Ectodermal cell (in vitro differentiated cells): ENCODE data around the gene FCGR3B.
"Not testable (repeated sequence)": the region's sequence is repeated elsewhere in the genome, so short reads cannot be mapped to it uniquely, and the experiment has no call there.

Source experiments
- H3K27ac ChIP-seq: 2 replicates; pipeline ENCODE4 v1.7.0; 2013; ENCODE audit warnings: mild to moderate bottlenecking, low read depth, low read length; ENCODE audit not compliant: insufficient read depth, poor library complexity, severe bottlenecking
- H3K27me3 ChIP-seq: 2 replicates; pipeline ENCODE4 v1.7.0; 2013; ENCODE audit warnings: mild to moderate bottlenecking, low read length; ENCODE audit not compliant: insufficient read depth, control insufficient read depth, poor library complexity, severe bottlenecking
- H3K36me3 ChIP-seq: one replicate; pipeline ENCODE4 v1.7.0; 2013; ENCODE audit warnings: low read length; ENCODE audit not compliant: control insufficient read depth, insufficient read depth
- H3K4me1 ChIP-seq: one replicate; pipeline ENCODE4 v1.7.0; 2013; ENCODE audit warnings: low read length; ENCODE audit not compliant: control insufficient read depth, insufficient read depth
- H3K4me3 ChIP-seq: 2 replicates; pipeline ENCODE4 v1.7.0; 2013; ENCODE audit warnings: low read depth, low read length, control low read depth; ENCODE audit not compliant: insufficient read depth
- H3K9me3 ChIP-seq: 2 replicates; pipeline ENCODE4 v1.7.0; 2013; ENCODE audit warnings: mild to moderate bottlenecking, low read length, moderate library complexity; ENCODE audit not compliant: control insufficient read depth
- WGBS, 2 experiments: methylation state at CpG; one replicate each; pipeline ENCODE4 v1.1.7; 2013; ENCODE audit warnings: missing lambda C conversion rate in 2 of 2; 5-methylcytosine and 5-hydroxymethylcytosine counted together

FCGR3B gene

DNA sequence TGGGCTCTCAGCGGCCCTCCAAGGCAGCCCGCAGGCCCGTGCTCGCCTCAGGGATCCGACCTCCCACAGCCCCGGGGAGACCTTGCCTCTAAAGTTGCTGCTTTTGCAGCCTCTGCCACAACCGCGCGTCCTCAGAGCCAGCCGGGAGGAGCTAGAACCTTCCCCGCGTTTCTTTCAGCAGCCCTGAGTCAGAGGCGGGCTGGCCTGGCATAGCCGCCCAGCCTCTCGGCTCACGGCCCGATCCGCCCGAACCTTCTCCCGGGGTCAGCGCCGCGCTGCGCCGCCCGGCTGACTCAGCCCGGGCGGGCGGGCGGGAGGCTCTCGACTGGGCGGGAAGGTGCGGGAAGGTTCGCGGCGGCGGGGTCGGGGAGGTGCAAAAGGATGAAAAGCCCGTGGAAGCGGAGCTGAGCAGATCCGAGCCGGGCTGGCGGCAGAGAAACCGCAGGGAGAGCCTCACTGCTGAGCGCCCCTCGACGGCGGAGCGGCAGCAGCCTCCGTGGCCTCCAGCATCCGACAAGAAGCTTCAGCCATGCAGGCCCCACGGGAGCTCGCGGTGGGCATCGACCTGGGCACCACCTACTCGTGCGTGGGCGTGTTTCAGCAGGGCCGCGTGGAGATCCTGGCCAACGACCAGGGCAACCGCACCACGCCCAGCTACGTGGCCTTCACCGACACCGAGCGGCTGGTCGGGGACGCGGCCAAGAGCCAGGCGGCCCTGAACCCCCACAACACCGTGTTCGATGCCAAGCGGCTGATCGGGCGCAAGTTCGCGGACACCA is 25.0 kb downstream of the FCGR3B start:
- H3K27me3 ChIP-seq, H3K4me3 ChIP-seq, H3K9me3 ChIP-seq, H3K36me3 ChIP-seq, H3K4me1 ChIP-seq, H3K27ac ChIP-seq: not testable (repeated sequence)
- 65 to 74% methylated on average over 49 of the region's 78 CpGs for WGBS, 2 experiments

DNA sequence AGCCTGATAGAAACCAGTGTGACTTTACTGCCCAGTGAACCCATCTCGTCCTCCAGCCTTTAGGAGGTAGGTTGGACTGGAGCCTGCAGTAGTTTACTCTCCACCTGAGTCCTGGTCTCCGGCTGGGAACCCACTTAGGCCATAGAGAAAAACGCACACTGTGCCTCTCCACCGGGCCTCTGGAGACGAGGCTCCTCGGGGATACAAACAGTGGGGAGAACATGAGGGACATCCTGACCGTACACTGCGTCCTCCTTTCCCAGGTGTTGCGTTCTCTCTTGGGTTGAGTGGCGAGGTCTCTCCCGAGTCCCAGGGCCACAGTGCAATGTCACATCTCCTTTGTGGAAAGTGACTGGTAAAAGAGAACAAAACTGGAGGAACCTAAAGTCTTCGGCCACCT is 26.0 kb downstream of the FCGR3B start:
- not testable (repeated sequence) for H3K27me3 ChIP-seq, H3K36me3 ChIP-seq, H3K4me1 ChIP-seq, H3K4me3 ChIP-seq, H3K9me3 ChIP-seq, H3K27ac ChIP-seq
- 95 to 96% methylated on average over 12 of the region's 12 CpGs for WGBS, 2 experiments

DNA sequence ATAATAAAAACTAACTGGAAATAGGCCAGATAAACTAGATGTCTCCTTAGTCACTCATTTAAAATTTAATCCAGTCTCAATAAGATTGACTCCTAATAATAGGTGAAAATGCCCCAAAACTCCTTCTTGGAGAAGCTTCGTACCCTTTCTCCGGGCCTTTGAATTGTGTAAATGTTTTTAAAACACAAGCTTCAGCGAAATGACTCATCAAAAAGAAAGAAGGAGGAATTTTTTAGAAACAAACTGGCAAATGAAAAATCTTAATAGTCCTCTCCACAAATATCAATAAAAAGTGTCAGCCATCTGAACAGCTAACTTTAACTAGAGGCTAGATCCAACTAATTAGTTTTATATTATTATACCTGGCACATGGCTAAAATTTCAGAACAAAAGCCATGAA is 33.9 kb downstream of the FCGR3B start:
- H3K9me3 ChIP-seq, H3K4me3 ChIP-seq, H3K27ac ChIP-seq, H3K27me3 ChIP-seq, H3K4me1 ChIP-seq, H3K36me3 ChIP-seq: not testable (repeated sequence)
- 94 to 98% methylated on average over 2 to 3 of the region's 3 CpGs for WGBS, 2 experiments

DNA sequence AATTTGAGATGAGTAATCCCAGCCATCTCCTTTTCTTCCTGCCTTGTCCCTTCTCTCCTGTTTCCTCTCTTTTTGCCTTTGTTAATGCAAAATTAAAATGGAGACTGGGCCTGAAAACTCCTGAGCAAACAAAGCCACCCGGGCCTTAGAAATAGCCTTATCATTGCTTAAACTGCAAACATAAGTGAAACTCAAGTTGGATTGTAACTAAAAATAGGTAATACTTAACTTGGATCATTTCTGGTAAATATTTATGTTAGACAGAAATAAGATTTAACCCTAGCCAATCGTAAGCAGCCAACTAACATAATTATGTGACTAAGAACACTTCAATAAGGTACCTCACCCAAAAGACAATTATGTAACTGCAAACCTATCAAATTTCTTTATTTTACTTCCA is 35.4 kb downstream of the FCGR3B start:
- not testable (repeated sequence) for H3K4me3 ChIP-seq, H3K4me1 ChIP-seq, H3K36me3 ChIP-seq, H3K27me3 ChIP-seq, H3K9me3 ChIP-seq, H3K27ac ChIP-seq
- WGBS, 2 experiments, result no CpG with 5 or more reads among the region's 2 CpGs

DNA sequence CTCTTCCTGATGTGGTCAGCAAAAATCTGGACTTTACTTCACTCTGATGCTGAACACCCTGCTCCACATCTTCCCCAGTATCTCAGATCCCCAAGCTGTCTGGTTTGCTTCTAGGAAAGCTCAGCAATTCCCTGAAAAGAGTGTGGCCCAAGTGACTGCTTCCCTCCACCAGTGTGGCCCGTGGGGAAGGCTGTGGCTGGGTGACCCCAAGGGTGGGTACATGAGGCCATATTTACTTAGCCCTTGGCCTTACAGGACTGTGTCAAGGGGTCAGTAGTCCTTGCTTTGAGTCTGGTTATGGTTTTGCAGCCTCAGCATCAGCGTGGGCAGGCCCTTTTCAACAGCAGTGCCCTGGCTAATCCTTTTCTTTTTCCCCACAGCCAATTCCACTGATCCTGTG is 35.8 kb downstream of the FCGR3B start:
- not testable (repeated sequence) for H3K9me3 ChIP-seq, H3K36me3 ChIP-seq, H3K4me3 ChIP-seq, H3K4me1 ChIP-seq, H3K27me3 ChIP-seq, H3K27ac ChIP-seq
- WGBS, 2 experiments, result 48 to 74% methylated on average over 2 of the region's 2 CpGs

DNA sequence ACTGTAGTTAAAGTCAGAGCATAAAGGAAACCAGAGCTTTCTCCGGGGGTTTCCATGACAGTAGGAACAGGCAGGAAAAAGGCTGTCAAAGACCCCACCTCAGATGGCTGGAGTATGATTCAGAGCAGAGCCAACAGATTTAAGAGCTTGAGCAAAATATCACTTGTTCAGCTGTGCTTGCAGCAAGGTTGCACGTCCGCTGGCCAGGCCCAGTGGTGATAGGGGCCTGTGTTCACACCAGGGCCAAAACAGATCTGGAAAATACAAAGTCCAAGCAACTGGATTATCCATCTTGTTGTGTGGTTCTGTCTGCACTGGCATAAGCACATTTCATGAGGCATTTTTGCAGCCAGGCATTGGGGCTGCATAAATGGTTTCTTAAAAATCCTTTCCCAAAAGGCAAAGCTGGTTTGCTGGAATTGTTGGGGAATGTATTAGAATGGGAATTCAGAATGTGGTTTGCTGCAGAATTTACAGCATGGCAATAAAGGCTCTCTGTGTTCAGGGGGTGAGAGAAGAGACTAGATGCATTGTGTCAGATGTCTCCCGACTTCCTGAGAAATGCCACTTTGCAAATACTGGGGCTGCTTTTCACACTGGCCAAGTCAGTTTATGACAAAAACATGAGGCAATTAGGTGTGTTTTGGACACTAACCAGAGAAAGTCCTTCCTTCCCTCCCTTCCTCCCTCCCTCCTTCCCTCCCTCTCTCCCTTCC is 36.5 kb downstream of the FCGR3B start:
- not testable (repeated sequence) for H3K4me1 ChIP-seq, H3K4me3 ChIP-seq, H3K27me3 ChIP-seq, H3K36me3 ChIP-seq, H3K9me3 ChIP-seq, H3K27ac ChIP-seq
- WGBS, 2 experiments, result 56 to 62% methylated on average over 4 of the region's 4 CpGs

DNA sequence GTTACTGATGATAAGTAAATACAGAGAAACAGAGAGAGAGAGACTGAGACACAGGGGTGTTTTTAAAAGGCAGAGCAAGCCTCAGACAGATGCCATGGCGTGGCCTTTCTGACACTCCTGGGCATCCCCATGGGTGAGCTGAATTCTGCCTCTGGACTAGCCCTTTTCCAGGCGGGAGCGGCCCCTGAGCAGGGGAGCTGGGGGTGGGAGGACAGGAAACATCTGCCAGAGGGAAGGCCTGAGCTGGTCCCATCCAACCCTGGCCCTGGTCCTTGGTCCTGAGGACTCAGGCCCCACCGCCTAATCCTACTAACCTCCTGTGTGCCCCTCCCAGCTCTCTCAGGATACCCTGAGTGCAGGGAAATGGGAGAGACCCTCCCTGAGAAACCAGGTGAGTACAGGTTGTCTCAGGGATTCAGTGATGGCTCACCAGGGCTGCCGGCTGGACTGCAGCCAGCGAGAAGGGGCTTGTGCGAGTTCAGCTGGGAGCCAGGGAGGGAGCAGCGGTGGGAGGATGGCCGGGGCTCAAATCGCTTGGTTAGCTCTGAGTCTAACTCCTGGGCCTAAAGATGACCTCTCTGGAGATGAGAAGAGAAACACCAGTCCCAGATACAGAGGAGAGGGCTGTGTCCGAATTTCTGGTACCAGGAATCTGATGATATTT is 37.8 kb downstream of the FCGR3B start:
- WGBS, 2 experiments, result 90 to 92% methylated on average over 11 of the region's 11 CpGs
- H3K36me3 ChIP-seq, H3K9me3 ChIP-seq, H3K4me3 ChIP-seq, H3K27ac ChIP-seq, H3K4me1 ChIP-seq, H3K27me3 ChIP-seq: not testable (repeated sequence)

DNA sequence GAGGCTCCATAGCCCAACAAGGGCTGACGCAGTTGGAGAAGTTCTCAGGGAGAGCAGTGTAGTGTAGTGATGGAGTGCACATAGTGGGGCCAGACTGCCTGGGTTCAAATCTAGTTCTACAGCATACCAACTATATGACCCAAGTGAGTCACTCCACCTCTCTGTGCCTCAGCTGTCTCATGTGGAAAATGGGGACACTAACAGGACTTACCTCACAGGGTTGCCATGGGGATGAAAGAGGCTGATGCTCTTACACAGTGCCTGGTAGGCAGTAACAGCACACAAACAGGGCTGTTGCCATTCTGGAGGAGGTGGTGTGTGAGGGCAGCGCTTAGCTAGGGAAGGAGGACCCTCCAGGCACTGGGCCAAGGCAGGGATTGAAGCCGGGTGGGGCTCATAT is 38.4 kb downstream of the FCGR3B start:
- not testable (repeated sequence) for H3K27ac ChIP-seq, H3K36me3 ChIP-seq, H3K9me3 ChIP-seq, H3K4me3 ChIP-seq, H3K27me3 ChIP-seq, H3K4me1 ChIP-seq
- 95% methylated on average over 2 of the region's 3 CpGs; no CpG with 5 or more reads in 1 of the 2 experiments for WGBS, 2 experiments

DNA sequence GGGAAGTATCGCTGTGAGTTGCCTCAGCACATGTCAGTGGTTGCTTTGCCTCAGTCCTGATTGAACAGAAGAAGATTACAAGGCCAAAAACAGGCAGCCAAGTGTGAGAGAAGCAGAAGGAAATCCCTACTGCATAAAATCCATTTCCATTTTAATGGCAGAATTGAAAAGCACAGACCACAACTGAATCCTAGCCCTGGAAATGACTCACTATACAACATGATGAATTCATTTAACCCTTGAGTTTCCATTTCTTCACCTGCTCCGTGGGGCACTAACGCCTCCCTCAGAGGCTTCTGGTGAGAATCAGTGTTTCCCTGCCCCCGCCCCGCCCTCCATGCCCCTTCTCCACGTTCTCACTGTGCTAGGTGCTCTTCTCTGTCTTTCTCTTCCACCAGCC is 41.1 kb downstream of the FCGR3B start:
- not testable (repeated sequence) for H3K36me3 ChIP-seq, H3K4me1 ChIP-seq, H3K27ac ChIP-seq, H3K4me3 ChIP-seq, H3K9me3 ChIP-seq, H3K27me3 ChIP-seq
- 65 to 84% methylated on average over 1 of the region's 6 CpGs for WGBS, 2 experiments

DNA sequence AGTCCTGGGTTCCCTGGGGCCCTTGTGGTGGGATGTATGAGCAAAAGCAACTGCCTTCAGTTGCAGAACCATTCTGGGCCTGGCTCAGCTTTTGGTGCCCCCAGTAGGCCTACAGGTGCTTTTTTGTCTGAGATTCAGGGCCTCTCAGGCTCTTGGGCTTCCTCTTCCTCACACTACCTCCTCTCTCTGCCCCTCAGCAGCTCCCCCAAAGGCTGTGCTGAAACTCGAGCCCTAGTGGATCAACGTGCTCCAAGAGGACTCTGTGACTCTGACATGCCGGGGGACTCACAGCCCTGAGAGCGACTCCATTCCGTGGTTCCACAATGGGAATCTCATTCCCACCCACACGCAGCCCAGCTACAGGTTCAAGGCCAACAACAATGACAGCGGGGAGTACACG is 41.6 kb downstream of the FCGR3B start:
- H3K4me3 ChIP-seq, H3K27me3 ChIP-seq, H3K9me3 ChIP-seq, H3K27ac ChIP-seq, H3K36me3 ChIP-seq, H3K4me1 ChIP-seq: not testable (repeated sequence)
- WGBS, 2 experiments, result 47 to 54% methylated on average over 6 of the region's 8 CpGs
